ENCODE results near the gene SLC26A6.

The SLC26A6 gene

GRCh38 chr3:48599509-48600285 lies 35.6 kb downstream of the SLC26A6 start:
- no peaks in the 10 kb centered on the region for H3K9me3 ChIP-seq (ENCODE audit: control insufficient read depth, low read length)
- peaks cover 48% of the 10 kb centered on the region for H3K36me3 ChIP-seq (ENCODE audit: control insufficient read depth, insufficient read depth, low read length)
- no peak overlapping the region for H3K4me3 ChIP-seq (ENCODE audit: low read length)
- H3K9ac ChIP-seq (ENCODE audit: low read length): peak overlapping the region; percentile 17
- peaks cover 10% of the 10 kb centered on the region for H3K27me3 ChIP-seq (ENCODE audit: control insufficient read depth, insufficient read depth, low read length)
- peaks cover 19% of the 10 kb centered on the region for H3K4me1 ChIP-seq (ENCODE audit: control insufficient read depth, insufficient read depth, low read length)

GRCh38 chr3:48599077-48599501 lies 36.2 kb downstream of the SLC26A6 start:
- Histone ChIP-seq H3K4me1 (ENCODE audit: control insufficient read depth, insufficient read depth, low read length) (peaks cover 25% of the 10 kb centered on the region), H3K36me3 (ENCODE audit: control insufficient read depth, insufficient read depth, low read length) (peaks cover 44% of the 10 kb centered on the region), H3K4me3 (ENCODE audit: low read length) (no peak overlapping the region), H3K9me3 (ENCODE audit: control insufficient read depth, low read length) (no peaks in the 10 kb centered on the region), H3K9ac (ENCODE audit: low read length) (peak overlapping the region; percentile 17), H3K27me3 (ENCODE audit: control insufficient read depth, insufficient read depth, low read length) (peaks cover 16% of the 10 kb centered on the region)

GRCh38 chr3:48598323-48599076 lies 36.8 kb downstream of the SLC26A6 start:
- H3K36me3 ChIP-seq (ENCODE audit: control insufficient read depth, insufficient read depth, low read length): peaks cover 41% of the 10 kb centered on the region
- H3K4me1 ChIP-seq (ENCODE audit: control insufficient read depth, insufficient read depth, low read length): peaks cover 29% of the 10 kb centered on the region
- H3K4me3 ChIP-seq (ENCODE audit: low read length): no peak overlapping the region
- no peaks in the 10 kb centered on the region for H3K9me3 ChIP-seq (ENCODE audit: control insufficient read depth, low read length)
- H3K9ac ChIP-seq (ENCODE audit: low read length): peak overlapping the region; percentile 34
- peaks cover 22% of the 10 kb centered on the region for H3K27me3 ChIP-seq (ENCODE audit: control insufficient read depth, insufficient read depth, low read length)

GRCh38 chr3:48597408-48597800 lies 37.9 kb downstream of the SLC26A6 start:
- peaks cover 29% of the 10 kb centered on the region for H3K4me1 ChIP-seq (ENCODE audit: control insufficient read depth, insufficient read depth, low read length)
- H3K9me3 ChIP-seq (ENCODE audit: control insufficient read depth, low read length): no peaks in the 10 kb centered on the region
- H3K36me3 ChIP-seq (ENCODE audit: control insufficient read depth, insufficient read depth, low read length): peaks cover 32% of the 10 kb centered on the region
- no peak overlapping the region for H3K9ac ChIP-seq (ENCODE audit: low read length)
- H3K4me3 ChIP-seq (ENCODE audit: low read length): no peak overlapping the region
- H3K27me3 ChIP-seq (ENCODE audit: control insufficient read depth, insufficient read depth, low read length): peaks cover 26% of the 10 kb centered on the region

- H3K36me3 ChIP-seq (ENCODE audit: control insufficient read depth, insufficient read depth, low read length): peaks cover 32% of the 10 kb centered on the region
- H3K4me3 ChIP-seq (ENCODE audit: low read length): no peak overlapping the region
- H3K27me3 ChIP-seq (ENCODE audit: control insufficient read depth, insufficient read depth, low read length): peaks cover 26% of the 10 kb centered on the region
- H3K9ac ChIP-seq (ENCODE audit: low read length): no peak overlapping the region
- peaks cover 29% of the 10 kb centered on the region for H3K4me1 ChIP-seq (ENCODE audit: control insufficient read depth, insufficient read depth, low read length)
- H3K9me3 ChIP-seq (ENCODE audit: control insufficient read depth, low read length): no peaks in the 10 kb centered on the region
Observed at GRCh38 chr3:48596676-48597407, 38.4 kb downstream of the SLC26A6 start.

- H3K4me1 ChIP-seq (ENCODE audit: control insufficient read depth, insufficient read depth, low read length): peaks cover 29% of the 10 kb centered on the region
- H3K36me3 ChIP-seq (ENCODE audit: control insufficient read depth, insufficient read depth, low read length): peaks cover 32% of the 10 kb centered on the region
- no peak overlapping the region for H3K4me3 ChIP-seq (ENCODE audit: low read length)
- H3K27me3 ChIP-seq (ENCODE audit: control insufficient read depth, insufficient read depth, low read length): peaks cover 26% of the 10 kb centered on the region
- H3K9me3 ChIP-seq (ENCODE audit: control insufficient read depth, low read length): no peaks in the 10 kb centered on the region
- no peak overlapping the region for H3K9ac ChIP-seq (ENCODE audit: low read length)
Observed at GRCh38 chr3:48596157-48596556, 39.1 kb downstream of the SLC26A6 start.

- Histone ChIP-seq H3K36me3 (ENCODE audit: control insufficient read depth, insufficient read depth, low read length) (peaks cover 28% of the 10 kb centered on the region), H3K4me1 (ENCODE audit: control insufficient read depth, insufficient read depth, low read length) (peaks cover 29% of the 10 kb centered on the region), H3K4me3 (ENCODE audit: low read length) (no peak overlapping the region), H3K9ac (ENCODE audit: low read length) (no peak overlapping the region), H3K9me3 (ENCODE audit: control insufficient read depth, low read length) (no peaks in the 10 kb centered on the region), H3K27me3 (ENCODE audit: control insufficient read depth, insufficient read depth, low read length) (peaks cover 26% of the 10 kb centered on the region)
Observed at GRCh38 chr3:48595526-48596121, 39.6 kb downstream of the SLC26A6 start.

- Histone ChIP-seq H3K9me3 (ENCODE audit: control insufficient read depth, low read length) (no peaks in the 10 kb centered on the region), H3K9ac (ENCODE audit: low read length) (peak within 1 kb of the TSS; percentile 50), H3K27me3 (ENCODE audit: control insufficient read depth, insufficient read depth, low read length) (peaks cover 26% of the 10 kb centered on the region), H3K4me3 (ENCODE audit: low read length) (no peak within 1 kb of the TSS), H3K4me1 (ENCODE audit: control insufficient read depth, insufficient read depth, low read length) (peaks cover 29% of the 10 kb centered on the region), H3K36me3 (ENCODE audit: control insufficient read depth, insufficient read depth, low read length) (peaks cover 23% of the 10 kb centered on the region)
Observed at GRCh38 chr3:48595075-48595525, 40.2 kb downstream of the SLC26A6 start, which contains the start of gene COL7A1. Gene COL7A1, minus strand, starts transcription at chr3:48595329. Its CDS starts 170 bp downstream, at chr3:48595159.

- peaks cover 29% of the 10 kb centered on the region for H3K4me1 ChIP-seq (ENCODE audit: control insufficient read depth, insufficient read depth, low read length)
- H3K9me3 ChIP-seq (ENCODE audit: control insufficient read depth, low read length): no peaks in the 10 kb centered on the region
- H3K36me3 ChIP-seq (ENCODE audit: control insufficient read depth, insufficient read depth, low read length): peaks cover 18% of the 10 kb centered on the region
- no peak overlapping the region for H3K4me3 ChIP-seq (ENCODE audit: low read length)
- peak overlapping the region; percentile 50 for H3K9ac ChIP-seq (ENCODE audit: low read length)
- peaks cover 27% of the 10 kb centered on the region for H3K27me3 ChIP-seq (ENCODE audit: control insufficient read depth, insufficient read depth, low read length)
Observed at GRCh38 chr3:48594417-48595049, 40.7 kb downstream of the SLC26A6 start.

- peaks cover 28% of the 10 kb centered on the region for H3K4me1 ChIP-seq (ENCODE audit: control insufficient read depth, insufficient read depth, low read length)
- H3K27me3 ChIP-seq (ENCODE audit: control insufficient read depth, insufficient read depth, low read length): peaks cover 37% of the 10 kb centered on the region
- H3K4me3 ChIP-seq (ENCODE audit: low read length): no peak overlapping the region
- no peaks in the 10 kb centered on the region for H3K9me3 ChIP-seq (ENCODE audit: control insufficient read depth, low read length)
- H3K36me3 ChIP-seq (ENCODE audit: control insufficient read depth, insufficient read depth, low read length): peaks cover 10% of the 10 kb centered on the region
- H3K9ac ChIP-seq (ENCODE audit: low read length): no peak overlapping the region
Observed at GRCh38 chr3:48593337-48593736, 41.9 kb downstream of the SLC26A6 start.

- H3K9me3 ChIP-seq (ENCODE audit: control insufficient read depth, low read length): no peaks in the 10 kb centered on the region
- peaks cover 4% of the 10 kb centered on the region for H3K36me3 ChIP-seq (ENCODE audit: control insufficient read depth, insufficient read depth, low read length)
- H3K9ac ChIP-seq (ENCODE audit: low read length): no peak overlapping the region
- peaks cover 42% of the 10 kb centered on the region for H3K27me3 ChIP-seq (ENCODE audit: control insufficient read depth, insufficient read depth, low read length)
- H3K4me1 ChIP-seq (ENCODE audit: control insufficient read depth, insufficient read depth, low read length): peaks cover 21% of the 10 kb centered on the region
- H3K4me3 ChIP-seq (ENCODE audit: low read length): no peak overlapping the region
Observed at GRCh38 chr3:48592519-48593087, 42.7 kb downstream of the SLC26A6 start.

Measured in mucosa of stomach (tissue), 1 donor.